Heart left ventricle (tissue), 16 donors: Measurements from ENCODE around the gene ADCY5. TPM values are rescaled to one million over a fixed set of nuclear protein-coding genes. Genes with fewer than 3 reads are reported as not detected.

Experiments
- ATAC-seq, 4 donors: fragments of 200-7000 bp; cut with Tn5 transposase; one replicate each; pipeline ENCODE4 v1.9.1; 2020 to 2022; ENCODE audit warnings: moderate library complexity in 4 of 4, mild to moderate bottlenecking in 3 of 4, moderate number of reproducible peaks in 1 of 4
- DNase-seq, 5 donors: peaks; one replicate each; pipeline ENCODE4 v3.0.0-alpha.2; 2020
- H3K27ac ChIP-seq, 12 donors: fragments of 200-600 bp; sonication (generic) in 4 of 12; one replicate each; pipeline versions ENCODE4 v1.5.0 to v1.8.0; 2016 to 2022; ENCODE audit warnings: mild to moderate bottlenecking in 2 of 12
- H3K27me3 ChIP-seq, 9 donors: fragments of 200-600 bp; sonication (generic) in 2 of 9; one replicate each; pipeline versions ENCODE4 v1.5.1 to v1.8.0; 2016 to 2022; ENCODE audit warnings: mild to moderate bottlenecking in 3 of 9
- H3K36me3 ChIP-seq, 9 donors: fragments of 200-600 bp; sonication (generic) in 2 of 9; one replicate each; pipeline versions ENCODE4 v1.5.0 to v1.8.0; 2018 to 2022; ENCODE audit warnings: mild to moderate bottlenecking in 2 of 9
- H3K4me1 ChIP-seq, 12 donors: fragments of 200-600 bp; sonication (generic) in 4 of 12; one replicate each; pipeline versions ENCODE4 v1.5.0 to v1.8.0; 2016 to 2022; ENCODE audit warnings: mild to moderate bottlenecking in 3 of 12
- H3K4me3 ChIP-seq, 12 donors: fragments of 200-600 bp; sonication (generic) in 4 of 12; one replicate each; pipeline versions ENCODE4 v1.5.0 to v1.8.0; 2017 to 2022; ENCODE audit warnings: mild to moderate bottlenecking in 9 of 12, moderate library complexity in 4 of 12
- H3K9me3 ChIP-seq, 12 donors: fragments of 200-600 bp; sonication (generic) in 4 of 12; one replicate each; pipeline versions ENCODE4 v1.5.0 to v1.8.0; 2016 to 2022; ENCODE audit warnings: mild to moderate bottlenecking in 1 of 12
- CTCF ChIP-seq, 12 donors: fragments of 200-600 bp; sonication (generic) in 4 of 12; IDR thresholded peaks; one replicate each; pipeline versions ENCODE4 v1.5.0 to v1.8.0; 2018 to 2022; ENCODE audit warnings: antibody characterized with exemption in 12 of 12, mild to moderate bottlenecking in 5 of 12
- POLR2A ChIP-seq, 2 donors: fragments of 450-650 bp; IDR thresholded peaks; one replicate each; pipeline ENCODE4 v1.6.1; 2017; ENCODE audit warnings: antibody characterized with exemption in 2 of 2, mild to moderate bottlenecking in 2 of 2, moderate library complexity in 2 of 2
- WGBS, 4 donors: extraction: QIAGEN DNeasy Blood & Tissue Kit in 2 of 4; methylation state at CpG; one replicate each; pipeline versions ENCODE4 v1.1.5 to v1.1.7; 2013 to 2018; 5-methylcytosine and 5-hydroxymethylcytosine counted together
- intact Hi-C, 10 donors: fragments of 100-400 bp; cut with DNase I; formaldehyde crosslinking; loops; one replicate each; pipeline versions ENCODE4 v1.11.1 to v1.14.2; 2022
- polyA plus RNA-seq, 2 donors: library from polyadenylated mRNA; stranded (reverse); fragments of 200-250 nt; gene quantifications; one replicate each; pipeline ENCODE4 v1.2.3, GENCODE V29; 2013
- total RNA-seq, 9 donors: library from RNA; depleted of rRNA in 2 of 9; stranded (reverse); fragments of >200 nt in 2 of 9; fragmentation: NEBNext Ultra II Directional in 3 of 9; extraction: Animal tissue kit (Norgen Biotek cat#: 25700) in 3 of 9; gene quantifications; one replicate each; pipeline versions ENCODE4 v1.1.0 to v1.2.4, GENCODE V29; 2016 to 2023
- donor health status: ischemic (EF 13 %, LVEDD 7.1; RV severe dilation, severe dysfunction).
- donor health status: healthy with polysubstance abuse.
- donor health status: DM: no; HTN: yes; CAD: no.
- donor health status: DM: no; HTN: no; CAD: no.
- donor health status: ischemic (EF 25% LVEDD 6.9; RV normal size, moderate dysfunction).
- donor health status: ischemic (EF 25% LVEDD 5.7; RV mildly dilated, moderate dysfunction).
- donor health status: healthy.
- donor health status: DM: yes; HTN: yes; CAD: no.
- donor health status: ischemic (EF 35%, LVEDD 5.7; RV mildly dilated, moderate dysfunction).
- donor health status: nonischemic (EF 11% LVEDD 7.7; RV severe dilation, severe dysfunction).
- donor health status: DM: yes; HTN: yes; CAD: no.
- donor health status: PGD.
- donor health status: ischemic (EF 29% LVEDD 5.4; RV normal size, mild dysfunction).
- donor health status: nonischemic (EF 23%, LVEDD 6.1; RV moderate dilation, normal function).

ADCY5 gene
- total and polyA plus RNA-seq, 11 donors: 78.5 to 276 (median 167) TPM

GRCh38 chr3:123449102-123449996 lies 459 bp upstream of the ADCY5 start:
- Histone ChIP-seq H3K36me3 (no peaks in the 10 kb centered on the region), H3K27me3 (peaks cover 0 to 52% (median 7%) of the 10 kb centered on the region in 9 donors), H3K4me1 (peaks cover 0 to 38% (median 11%) of the 10 kb centered on the region in 12 donors), H3K9me3 (no peaks in the 10 kb centered on the region), H3K27ac (peak overlapping the region; percentile 80 to 97 (median 93)), H3K4me3 (peak overlapping the region; percentile 61 to 92 (median 78))
- DNase-seq (peak; percentile 58 to 80 (median 61)), ATAC-seq (peak in 3 of 4 donors; percentile 38 to 71 (median 58))
- intact Hi-C loops: loop anchor here in 9 of 10 donors (2.0 to 10.0 kb wide), 14 partner anchors 33 to 122 kb away; no protein-coding TSS in a partner anchor
- TF ChIP-seq POLR2A (IDR thresholded peaks at IDR 0.05) (peak in 1 of 2 donors; percentile 32), CTCF (IDR thresholded peaks at IDR 0.05) (no peak)
- WGBS, 4 donors: 1 to 2% (median 1%) methylated on average over 18 to 114 of the region's 114 CpGs

- Histone ChIP-seq H3K27ac (peak overlapping the region; percentile 80 to 97 (median 93)), H3K27me3 (peaks cover 0 to 54% (median 7%) of the 10 kb centered on the region in 9 donors), H3K4me3 (peak overlapping the region; percentile 61 to 92 (median 78)), H3K9me3 (no peaks in the 10 kb centered on the region), H3K36me3 (no peaks in the 10 kb centered on the region), H3K4me1 (peaks cover 0 to 51% (median 15%) of the 10 kb centered on the region in 12 donors)
- ATAC-seq (peak in 2 of 4 donors; percentile 1 to 11), DNase-seq (peak in 4 of 5 donors; percentile 43 to 77 (median 47))
- intact Hi-C loops: loop anchor here in 9 of 10 donors (2.0 to 10.0 kb wide), 15 partner anchors 34 to 121 kb away; no protein-coding TSS in a partner anchor
- no peak for TF ChIP-seq POLR2A (IDR thresholded peaks at IDR 0.05)
- TF ChIP-seq CTCF (IDR thresholded peaks at IDR 0.05): peak in 9 of 12 donors; percentile 3 to 49 (median 35)
- 7 to 20% (median 9%) methylated on average over 29 to 110 of the region's 110 CpGs; no CpG with 5 or more reads in 1 of the 4 donors for WGBS, 4 donors
Measured at GRCh38 chr3:123447749-123448517, 957 bp downstream of the ADCY5 start.

DNA sequence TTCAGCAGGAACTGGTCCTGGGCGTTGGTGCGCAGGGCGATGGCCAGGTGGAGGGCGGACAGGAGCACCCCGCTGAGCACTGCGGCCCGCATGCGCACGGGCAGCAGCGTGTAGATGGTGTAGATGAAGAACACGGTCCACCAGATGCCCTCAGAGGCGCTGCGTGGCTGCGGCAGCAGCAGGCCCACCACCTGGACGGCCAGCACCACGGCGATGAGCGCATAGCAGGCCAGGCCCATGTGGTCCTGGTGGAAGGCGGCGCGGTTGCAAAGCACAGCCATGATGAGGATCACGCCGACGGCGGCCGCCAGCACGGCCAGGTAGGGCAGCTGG lies 1.5 kb downstream of the ADCY5 start:
- peak overlapping the region; percentile 38 to 92 (median 72) for H3K4me3 ChIP-seq
- DNase-seq (peak in 2 of 5 donors; percentile 39 to 44), ATAC-seq (peak in 3 of 4 donors; percentile 1 to 31 (median 13))
- H3K36me3 ChIP-seq: no peaks in the 10 kb centered on the region
- H3K27me3 ChIP-seq: peaks cover 0 to 54% (median 7%) of the 10 kb centered on the region in 9 donors
- H3K4me1 ChIP-seq: peaks cover 0 to 57% (median 15%) of the 10 kb centered on the region in 12 donors
- intact Hi-C loops: loop anchor here in 9 of 10 donors (2.0 to 10.0 kb wide), 13 partner anchors 35 to 120 kb away; no protein-coding TSS in a partner anchor
- WGBS, 4 donors: 53 to 81% (median 59%) methylated on average over 18 to 27 of the region's 27 CpGs
- TF ChIP-seq CTCF (IDR thresholded peaks at IDR 0.05): no peak
- no peak for TF ChIP-seq POLR2A (IDR thresholded peaks at IDR 0.05)
- H3K9me3 ChIP-seq: no peaks in the 10 kb centered on the region
- H3K27ac ChIP-seq: peak overlapping the region; percentile 47 to 97 (median 92)
